OCI-LY3 (cell line): ENCODE results near the gene LPCAT1.

Experiments used
- EZH2phosphoT487 ChIP-seq: fragments of 200-600 bp; shearing (Covaris generic); IDR thresholded peaks from 2 replicates; pipeline ENCODE4 v1.6.1; 2018; ENCODE audit warnings: antibody characterized with exemption, mixed run types, low read depth
- TF ChIP-seq, protein P1 (sequence below): fragments of 200-600, 300-600 bp; sonication (generic); IDR thresholded peaks from 2 replicates; pipeline ENCODE4 v1.5.1; 2014; ENCODE audit warnings: antibody characterized with exemption, low read length, low read depth

- TF ChIP-seq EZH2phosphoT487: no peak
- TF ChIP-seq, protein P1, sequence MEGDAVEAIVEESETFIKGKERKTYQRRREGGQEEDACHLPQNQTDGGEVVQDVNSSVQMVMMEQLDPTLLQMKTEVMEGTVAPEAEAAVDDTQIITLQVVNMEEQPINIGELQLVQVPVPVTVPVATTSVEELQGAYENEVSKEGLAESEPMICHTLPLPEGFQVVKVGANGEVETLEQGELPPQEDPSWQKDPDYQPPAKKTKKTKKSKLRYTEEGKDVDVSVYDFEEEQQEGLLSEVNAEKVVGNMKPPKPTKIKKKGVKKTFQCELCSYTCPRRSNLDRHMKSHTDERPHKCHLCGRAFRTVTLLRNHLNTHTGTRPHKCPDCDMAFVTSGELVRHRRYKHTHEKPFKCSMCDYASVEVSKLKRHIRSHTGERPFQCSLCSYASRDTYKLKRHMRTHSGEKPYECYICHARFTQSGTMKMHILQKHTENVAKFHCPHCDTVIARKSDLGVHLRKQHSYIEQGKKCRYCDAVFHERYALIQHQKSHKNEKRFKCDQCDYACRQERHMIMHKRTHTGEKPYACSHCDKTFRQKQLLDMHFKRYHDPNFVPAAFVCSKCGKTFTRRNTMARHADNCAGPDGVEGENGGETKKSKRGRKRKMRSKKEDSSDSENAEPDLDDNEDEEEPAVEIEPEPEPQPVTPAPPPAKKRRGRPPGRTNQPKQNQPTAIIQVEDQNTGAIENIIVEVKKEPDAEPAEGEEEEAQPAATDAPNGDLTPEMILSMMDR: no peak
Measured at GRCh38 chr5:1558944-1559343, 35.2 kb upstream of the LPCAT1 start.
